Epithelial cell of prostate (primary cell): ENCODE results near the gene AVL9.
"Not testable (repeated sequence)": the region's sequence is repeated elsewhere in the genome, so short reads cannot be mapped to it uniquely, and the experiment has no call there.

Experiments used
- DNase-seq: peaks from one replicate; pipeline ENCODE4 v3.0.0-alpha.2; 2011; ENCODE audit warnings: low read depth, low spot score
- H3K27ac ChIP-seq: fragments of 450-650 bp; 2 replicates; pipeline ENCODE4 v1.5.1; 2017; ENCODE audit warnings: mild to moderate bottlenecking

Gene AVL9

GRCh38 chr7:32495298-32496051 is at the start of gene AVL9:
TSS of gene AVL9 (plus strand) at chr7:32495489. CDS start at chr7:32495710, 221 bp downstream.
- H3K27ac ChIP-seq, result peak within 1 kb of the TSS; percentile 89
- DNase-seq, result peak; percentile 69

DNA sequence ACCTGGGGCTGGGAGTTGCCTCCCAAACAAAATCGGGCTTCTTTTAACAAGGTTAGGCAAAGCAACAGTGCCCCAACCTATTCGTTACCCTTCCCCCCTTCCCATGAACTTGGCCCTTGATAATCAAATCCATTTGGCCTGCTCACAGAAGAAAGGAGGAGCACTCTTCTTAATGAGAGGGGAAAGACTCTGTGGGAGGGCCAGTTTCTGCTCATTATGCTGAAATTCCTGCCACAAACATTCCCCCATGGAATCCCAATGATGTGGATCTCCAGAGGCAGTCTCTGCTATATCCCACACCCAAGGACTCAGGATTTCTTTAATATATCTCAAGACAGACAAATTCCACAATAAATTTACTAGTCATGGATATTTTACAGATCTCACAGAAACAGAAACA is 48.1 kb upstream of the AVL9 start:
- DNase-seq, result no peak
- no peak overlapping the region for H3K27ac ChIP-seq

DNA sequence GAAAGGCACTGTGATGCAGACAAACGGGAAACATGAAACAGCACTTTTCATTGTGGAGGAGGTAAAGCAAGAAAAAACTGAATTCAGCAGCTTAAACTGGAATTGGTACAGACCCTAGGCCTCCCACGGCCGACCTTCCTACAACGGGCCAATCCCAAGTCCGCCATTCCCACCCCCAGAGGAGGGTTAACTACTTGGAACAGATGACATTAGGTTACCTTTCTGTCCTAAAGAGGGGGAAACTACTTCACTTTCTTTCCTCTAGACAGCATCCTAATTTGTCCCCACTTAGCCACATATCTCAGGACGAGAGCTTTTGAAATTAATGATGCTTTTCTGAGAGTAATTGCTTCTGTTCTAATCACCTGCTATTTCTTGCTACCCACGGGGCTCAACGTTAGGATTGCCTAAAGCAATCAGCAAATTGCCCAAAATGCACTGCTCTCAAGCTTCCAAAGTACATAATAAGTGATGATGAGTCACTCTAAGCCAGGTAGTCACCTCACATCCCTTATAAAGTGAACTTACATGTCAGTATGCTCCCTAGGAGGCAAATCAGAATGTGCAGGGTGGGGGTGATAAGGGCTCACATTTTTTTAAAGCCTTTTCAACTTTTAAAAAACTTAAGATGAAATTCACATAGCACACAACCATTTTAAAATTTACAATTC is 41.8 kb upstream of the AVL9 start:
- H3K27ac ChIP-seq, result no peak overlapping the region
- DNase-seq, result peak; percentile 18

GRCh38 chr7:32458025-32458424 is 37.3 kb upstream of the AVL9 start:
- H3K27ac ChIP-seq, result no peak overlapping the region
- DNase-seq, result no peak

DNA sequence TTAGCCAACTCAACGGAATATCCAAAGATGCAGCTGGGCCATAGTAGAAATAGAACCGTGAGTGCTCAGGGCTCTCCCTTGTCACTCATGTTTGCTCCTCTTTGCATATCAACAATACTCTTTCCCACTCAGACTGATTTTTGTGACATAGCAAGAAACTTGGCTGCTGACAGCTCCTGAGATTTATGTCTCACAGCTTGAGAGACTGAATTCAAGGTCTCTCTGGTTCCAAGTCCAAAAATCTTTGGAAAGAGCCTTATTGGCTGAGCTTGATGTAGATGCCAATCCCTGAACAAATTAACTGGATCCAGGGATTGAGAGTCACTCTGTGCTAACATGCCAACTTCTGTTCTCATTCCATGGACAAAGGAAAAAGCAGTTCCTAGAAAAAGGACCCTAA is 35.5 kb upstream of the AVL9 start:
- DNase-seq, result no peak
- no peak overlapping the region for H3K27ac ChIP-seq

GRCh38 chr7:32461484-32461883 is 33.8 kb upstream of the AVL9 start:
- DNase-seq, result no peak
- H3K27ac ChIP-seq, result no peak overlapping the region

DNA sequence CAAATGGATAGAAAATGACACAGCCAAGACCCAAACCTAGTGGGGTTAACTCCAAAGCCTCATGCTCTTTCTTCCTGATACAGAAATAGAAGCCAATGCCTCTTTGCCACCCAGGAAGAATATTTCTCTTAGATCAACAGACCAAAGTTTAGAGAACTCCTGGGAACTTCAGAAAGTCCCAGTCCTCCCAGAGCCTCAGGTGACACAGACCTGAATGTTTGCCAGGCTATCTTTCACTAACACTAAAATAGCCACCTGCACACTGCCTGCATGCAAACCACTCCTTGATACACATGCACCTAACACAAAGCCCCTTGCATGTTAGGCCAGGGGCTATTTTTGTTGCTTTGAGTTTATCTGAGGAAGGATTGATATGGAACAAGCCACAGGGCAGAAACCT is 32.8 kb upstream of the AVL9 start:
- no peak overlapping the region for H3K27ac ChIP-seq
- no peak for DNase-seq

DNA sequence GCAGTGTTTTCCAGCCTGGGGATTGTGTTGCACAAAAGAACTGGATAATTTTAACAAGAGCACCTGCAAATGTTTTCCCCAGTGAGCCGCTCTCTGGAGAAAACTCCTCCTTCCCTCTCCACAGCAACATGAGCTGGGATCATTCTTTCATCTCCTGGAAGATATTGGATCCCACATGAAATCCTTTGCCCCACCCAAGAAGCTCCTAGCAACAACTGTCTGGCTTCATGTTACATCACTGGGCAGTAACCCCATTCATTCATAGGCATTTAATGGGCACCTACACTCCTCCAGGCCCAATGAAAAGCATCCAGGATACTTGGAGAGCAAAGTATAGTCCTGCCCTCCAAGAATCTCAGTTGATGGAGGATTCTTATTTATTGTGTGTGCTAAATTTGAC is 32.3 kb upstream of the AVL9 start:
- H3K27ac ChIP-seq, result no peak overlapping the region
- no peak for DNase-seq

DNA sequence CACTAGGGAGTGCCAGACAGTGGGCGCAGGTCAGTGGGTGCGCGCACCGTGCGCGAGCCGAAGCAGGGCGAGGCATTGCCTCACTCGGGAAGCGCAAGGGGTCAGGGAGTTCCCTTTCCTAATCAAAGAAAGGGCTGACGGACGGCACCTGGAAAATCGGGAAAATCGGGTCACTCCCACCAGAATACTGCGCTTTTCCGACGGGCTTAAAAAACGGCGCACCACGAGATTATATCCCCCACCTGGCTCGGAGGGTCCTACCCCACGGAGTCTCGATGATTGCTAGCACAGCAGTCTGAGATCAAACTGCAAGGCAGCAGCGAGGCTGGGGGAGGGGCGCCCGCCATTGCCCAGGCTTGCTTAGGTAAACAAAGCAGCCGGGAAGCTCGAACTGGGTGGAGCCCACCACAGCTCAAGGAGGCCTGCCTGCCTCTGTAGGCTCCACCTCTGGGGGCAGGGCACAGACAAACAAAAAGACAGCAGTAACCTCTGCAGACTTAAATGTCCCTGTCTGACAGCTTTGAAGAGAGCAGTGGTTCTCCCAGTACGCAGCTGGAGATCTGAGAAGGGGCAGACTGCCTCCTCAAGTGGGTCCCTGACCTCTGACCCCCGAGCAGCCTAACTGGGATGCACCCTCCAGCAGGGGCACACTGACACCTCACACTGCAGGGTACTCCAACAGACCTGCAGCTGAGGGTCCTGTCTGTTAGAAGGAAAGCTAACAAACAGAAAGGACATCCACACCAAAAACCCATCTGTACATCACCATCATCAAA is 30.5 kb upstream of the AVL9 start:
- not testable (repeated sequence) for H3K27ac ChIP-seq, DNase-seq

DNA sequence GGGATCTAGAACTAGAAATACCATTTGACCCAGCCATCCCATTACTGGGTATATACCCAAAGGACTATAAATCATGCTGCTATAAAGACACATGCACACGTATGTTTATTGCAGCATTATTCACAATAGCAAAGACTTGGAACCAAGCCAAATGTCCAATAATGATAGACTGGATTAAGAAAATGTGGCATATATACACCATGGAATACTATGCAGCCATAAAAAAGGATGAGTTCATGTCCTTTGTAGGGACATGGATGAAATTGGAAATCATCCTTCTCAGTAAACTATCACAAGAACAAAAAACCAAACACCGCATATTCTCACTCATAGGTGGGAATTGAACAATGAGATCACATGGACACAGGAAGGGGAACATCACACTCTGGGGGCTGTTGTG is 25.3 kb upstream of the AVL9 start:
- not testable (repeated sequence) for DNase-seq, H3K27ac ChIP-seq

- no peak overlapping the region for H3K27ac ChIP-seq
- no peak for DNase-seq
Measured at GRCh38 chr7:32470871-32471270, 24.4 kb upstream of the AVL9 start.

DNA sequence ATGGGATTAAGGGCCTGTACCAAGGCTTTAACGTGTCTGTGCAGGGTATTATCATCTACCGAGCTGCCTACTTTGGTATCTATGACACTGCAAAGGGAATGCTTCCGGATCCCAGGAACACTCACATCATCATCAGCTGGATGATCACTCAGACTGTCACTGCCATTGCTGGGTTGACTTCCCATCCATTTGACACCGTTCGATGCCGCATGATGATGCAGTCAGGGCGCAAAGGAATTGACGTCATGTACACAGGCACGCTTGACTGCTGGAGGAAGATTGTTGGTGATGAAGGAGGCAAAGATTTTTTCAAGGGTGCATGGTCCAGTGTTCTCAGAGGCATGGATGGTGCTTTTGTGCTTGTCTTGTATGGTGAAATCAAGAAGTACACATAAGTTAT is 23.3 kb upstream of the AVL9 start:
- no peak for DNase-seq
- H3K27ac ChIP-seq, result no peak overlapping the region

DNA sequence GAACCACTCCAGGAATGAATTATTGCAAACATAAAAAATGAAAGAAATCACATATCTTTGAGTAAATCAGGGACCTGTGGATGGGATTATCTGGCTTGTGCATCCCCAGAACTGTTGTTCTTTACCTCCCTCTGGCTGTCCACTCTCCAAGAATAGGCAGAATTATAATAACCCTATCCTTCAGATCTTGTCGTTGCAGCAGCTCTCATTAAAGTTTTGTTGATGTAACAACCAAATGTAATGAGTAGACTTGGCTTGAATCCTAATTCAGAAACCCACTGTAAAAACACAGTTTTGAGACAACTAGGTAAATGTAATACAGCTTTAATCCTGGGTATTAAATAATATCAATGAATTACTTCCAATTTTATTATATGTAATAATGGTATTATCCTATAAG is 21.3 kb upstream of the AVL9 start:
- H3K27ac ChIP-seq, result no peak overlapping the region
- DNase-seq, result no peak

DNA sequence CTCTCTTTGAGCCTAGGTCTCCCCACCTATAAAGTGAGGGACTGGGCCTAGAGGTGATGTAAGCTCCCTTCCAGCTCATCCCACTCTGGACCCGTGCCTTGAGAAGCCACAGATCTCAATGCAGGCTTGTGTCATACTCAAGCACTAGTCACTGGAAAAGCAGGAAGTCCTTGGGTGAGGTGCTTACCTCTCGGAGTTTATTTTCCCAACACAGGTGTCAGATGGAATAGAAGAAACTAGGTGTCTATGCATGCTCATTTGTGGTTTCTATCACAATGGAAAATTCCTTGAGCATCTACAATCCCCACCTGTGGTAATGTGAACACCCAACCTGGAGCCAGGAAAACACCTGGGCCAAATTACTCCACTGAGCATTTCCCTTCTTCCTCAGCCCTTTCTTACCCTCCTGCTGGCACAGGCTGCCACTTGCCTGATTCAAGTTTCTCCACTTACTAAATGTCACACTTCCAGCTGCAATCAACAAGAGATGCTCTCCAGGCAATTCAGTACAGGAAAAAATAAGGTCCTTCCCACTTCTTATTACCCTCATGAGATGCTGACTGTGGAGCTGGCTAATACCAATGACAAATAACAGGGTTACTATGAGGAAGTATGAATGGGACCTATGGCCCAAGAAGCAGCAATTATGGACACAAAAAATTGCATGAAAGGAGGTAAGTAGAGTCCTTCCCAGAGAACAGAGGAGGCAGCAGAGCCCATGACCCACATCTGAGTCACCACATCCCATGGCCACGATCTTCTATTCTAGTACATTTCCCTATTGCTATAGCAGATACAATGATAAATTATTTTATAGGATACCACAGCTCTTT is 18.3 kb upstream of the AVL9 start:
- peak; percentile 76 for DNase-seq
- H3K27ac ChIP-seq, result peak overlapping the region; percentile 75

DNA sequence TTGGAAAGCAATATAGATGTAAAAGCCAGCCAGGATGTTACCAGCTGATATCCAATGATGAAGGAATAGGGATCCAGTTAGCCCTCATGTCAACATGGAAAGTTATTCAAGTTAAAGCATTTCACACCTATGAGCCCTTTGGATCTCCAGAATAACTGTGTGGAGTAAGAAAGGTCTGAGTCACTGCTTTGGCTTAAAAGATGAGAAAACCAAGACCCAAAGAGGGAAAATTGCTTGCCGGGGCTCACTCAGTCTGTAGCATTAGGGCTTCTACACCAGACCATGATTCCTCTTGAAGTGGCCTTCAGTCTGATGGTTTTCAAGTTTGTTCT is 17.7 kb upstream of the AVL9 start:
- peak overlapping the region; percentile 75 for H3K27ac ChIP-seq
- DNase-seq, result no peak

DNA sequence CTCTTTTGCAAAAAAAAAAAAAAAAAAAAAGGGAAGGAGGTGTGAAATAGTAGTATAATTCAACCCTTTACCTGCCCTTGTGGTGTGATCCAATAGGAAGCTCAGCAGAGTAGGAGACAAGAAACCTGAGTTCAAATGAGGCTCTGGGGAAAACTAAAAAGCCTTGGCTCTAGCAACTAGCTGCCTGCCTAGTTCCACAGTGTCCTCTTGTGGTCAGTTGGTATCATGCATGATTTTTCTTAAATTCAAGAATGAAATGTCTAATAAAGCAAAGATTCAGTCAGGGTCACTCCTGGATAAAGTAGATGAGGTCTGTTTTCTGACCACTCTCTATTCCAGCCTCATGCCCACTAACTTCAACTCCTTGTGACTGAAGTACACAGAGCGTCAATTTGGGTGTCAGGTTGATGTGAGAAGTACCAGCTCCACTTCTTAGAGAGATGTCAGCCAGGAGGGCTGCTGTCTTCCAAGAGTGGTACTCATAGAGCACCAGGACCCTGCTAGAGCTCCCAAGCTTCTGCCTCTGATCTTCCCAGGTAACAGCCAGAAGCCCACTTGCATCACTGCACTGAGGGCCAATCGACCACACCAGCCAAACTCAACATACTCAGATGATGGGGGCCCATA is 15.6 kb upstream of the AVL9 start:
- H3K27ac ChIP-seq, result no peak overlapping the region
- no peak for DNase-seq

DNA sequence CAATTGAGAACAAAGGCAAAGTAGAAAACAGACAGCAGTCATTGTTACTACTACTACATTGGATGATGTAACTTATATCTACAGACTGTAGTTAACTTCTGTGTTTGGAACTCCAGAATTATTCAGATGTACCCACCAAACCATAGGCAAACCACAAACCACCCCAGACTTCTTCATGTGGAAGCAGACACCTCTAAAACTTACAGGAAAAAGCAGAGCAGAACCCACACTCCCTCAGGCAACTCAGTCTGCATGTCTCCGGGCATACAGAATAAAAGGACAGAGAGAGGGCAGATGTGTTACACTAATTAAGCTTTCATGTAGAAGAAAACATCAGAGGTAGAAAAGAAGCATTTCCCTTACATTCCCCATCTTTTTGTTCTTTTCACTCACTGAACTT is 14.1 kb upstream of the AVL9 start:
- no peak for DNase-seq
- no peak overlapping the region for H3K27ac ChIP-seq

GRCh38 chr7:32481921-32482320 is 13.4 kb upstream of the AVL9 start:
- no peak for DNase-seq
- H3K27ac ChIP-seq, result no peak overlapping the region

DNA sequence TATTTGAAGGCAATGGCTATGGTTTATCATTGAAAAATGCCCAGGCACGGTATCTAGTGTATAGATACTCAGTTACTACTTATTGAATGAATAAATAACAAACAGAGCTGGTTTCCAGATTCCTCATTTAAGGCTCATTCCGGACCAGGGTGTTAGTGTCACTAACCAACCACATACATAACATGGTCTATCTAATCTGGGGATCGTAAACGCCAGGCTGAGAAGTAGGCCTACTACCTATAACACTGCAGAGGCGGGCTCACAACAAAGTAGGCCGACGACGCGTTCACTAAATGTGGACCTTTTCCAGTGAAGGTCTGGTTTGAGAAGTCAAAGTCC is 5.5 kb upstream of the AVL9 start:
- DNase-seq, result no peak
- peak overlapping the region; percentile 84 for H3K27ac ChIP-seq

DNA sequence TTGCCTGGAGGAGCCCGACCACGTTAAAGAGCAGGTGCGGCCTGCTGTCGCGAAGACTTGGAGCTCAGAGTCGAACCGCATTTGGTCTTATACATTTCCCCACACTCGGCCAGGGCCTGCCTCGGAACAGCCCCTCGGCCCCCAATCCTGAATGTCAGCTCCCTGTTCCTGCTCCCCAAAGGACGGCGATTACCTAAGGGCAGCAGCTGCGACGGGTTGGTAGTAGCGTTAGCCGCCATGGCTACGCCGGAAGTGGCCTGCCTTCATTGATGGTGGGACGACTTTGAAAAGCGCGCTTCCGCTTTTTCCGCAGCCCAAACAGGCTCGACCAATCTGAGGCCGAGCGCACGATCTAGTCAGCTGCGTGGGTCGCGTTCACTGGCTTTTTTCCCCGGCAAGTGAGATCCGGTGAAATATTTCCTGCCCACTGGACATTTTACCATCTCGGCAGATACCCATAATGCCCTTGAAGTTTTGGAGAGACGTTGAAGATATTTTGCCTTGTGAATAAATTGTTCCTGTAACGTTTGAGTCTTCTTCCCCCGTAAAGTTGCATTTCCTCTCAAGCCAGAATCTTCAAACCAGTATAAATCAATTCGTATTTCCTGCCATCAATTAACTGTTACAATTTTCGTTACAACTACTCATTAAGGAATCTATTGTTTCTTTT is 5.0 kb upstream of the AVL9 start, which contains the start of gene LSM5:
TSS of gene LSM5 (minus strand) at position 254 of the 670 bp plus-strand sequence. CDS start at position 239, 15 bp downstream.
- peak; percentile 72 for DNase-seq
- peak within 1 kb of the TSS; percentile 84 for H3K27ac ChIP-seq
